HFFc6 (cell line): ENCODE results near the gene ABCC9. TPM values are rescaled to one million over a fixed set of nuclear protein-coding genes. Genes with fewer than 3 reads are reported as not detected.

Experiments used
- DNase-seq: peaks from one replicate; pipeline ENCODE4 v3.0.0-alpha.2; 2018
- H3K27ac Mint-ChIP-seq: 2 replicates; pipeline ENCODE4 v1.8.0; 2020; ENCODE audit warnings: mild to moderate bottlenecking, mixed read lengths
- H3K27me3 Mint-ChIP-seq: 2 replicates; pipeline ENCODE4 v1.8.0; 2021; ENCODE audit warnings: mild to moderate bottlenecking, moderate library complexity, mixed read lengths; ENCODE audit not compliant: insufficient read depth
- H3K36me3 Mint-ChIP-seq: 2 replicates; pipeline ENCODE4 v1.8.0; 2021; ENCODE audit warnings: low read depth, mixed read lengths
- H3K4me1 Mint-ChIP-seq: 2 replicates; pipeline ENCODE4 v1.8.0; 2020; ENCODE audit warnings: low read depth, mixed read lengths
- H3K4me3 Mint-ChIP-seq: 2 replicates; pipeline ENCODE4 v1.8.0; 2020; ENCODE audit warnings: mild to moderate bottlenecking, moderate library complexity, mixed read lengths
- H3K9me3 Mint-ChIP-seq: 2 replicates; pipeline ENCODE4 v1.8.0; 2020; ENCODE audit warnings: mild to moderate bottlenecking, mixed read lengths
- total RNA-seq, 6 experiments: library from RNA; stranded (reverse); fragmentation: NEBNext Ultra II Directional; extraction: Animal tissue kit (Norgen Biotek cat#: 25700); gene quantifications; 2 replicates in 1 of 6; 3 replicates in 5 of 6; pipeline ENCODE4 v1.2.3, GENCODE V29; 2021
- TF ChIP-seq, protein P1 (sequence below): fragments of 200-600 bp; sonication (generic); IDR thresholded peaks from 2 replicates; pipeline ENCODE4 v1.5.0; 2021; ENCODE audit warnings: antibody characterized with exemption, mild to moderate bottlenecking

The ABCC9 gene
- total RNA-seq, 6 experiments from 2014 or later = 0.81 to 9.7 (median 8.2) TPM

DNA sequence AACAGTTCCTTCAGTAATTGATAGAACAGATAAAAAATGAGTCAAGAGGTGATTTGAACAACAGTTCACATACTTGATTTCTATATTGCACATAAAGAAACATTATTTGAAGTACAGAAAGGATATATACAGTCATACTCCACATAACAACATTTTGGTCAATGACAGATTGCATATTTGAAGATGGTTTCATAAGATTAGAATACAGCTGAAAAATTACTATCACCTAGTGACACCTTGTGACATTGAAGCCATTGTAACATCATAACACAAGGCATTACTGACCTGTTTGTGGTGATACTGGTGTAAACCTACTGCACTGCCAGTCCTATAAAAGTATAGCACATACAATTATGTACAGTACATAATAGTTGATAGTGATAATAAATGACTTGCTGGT lies 43.1 kb upstream of the ABCC9 start:
- H3K4me3 Mint-ChIP-seq = no peak overlapping the region
- no peaks in the 10 kb centered on the region for H3K9me3 Mint-ChIP-seq
- TF ChIP-seq, protein P1, sequence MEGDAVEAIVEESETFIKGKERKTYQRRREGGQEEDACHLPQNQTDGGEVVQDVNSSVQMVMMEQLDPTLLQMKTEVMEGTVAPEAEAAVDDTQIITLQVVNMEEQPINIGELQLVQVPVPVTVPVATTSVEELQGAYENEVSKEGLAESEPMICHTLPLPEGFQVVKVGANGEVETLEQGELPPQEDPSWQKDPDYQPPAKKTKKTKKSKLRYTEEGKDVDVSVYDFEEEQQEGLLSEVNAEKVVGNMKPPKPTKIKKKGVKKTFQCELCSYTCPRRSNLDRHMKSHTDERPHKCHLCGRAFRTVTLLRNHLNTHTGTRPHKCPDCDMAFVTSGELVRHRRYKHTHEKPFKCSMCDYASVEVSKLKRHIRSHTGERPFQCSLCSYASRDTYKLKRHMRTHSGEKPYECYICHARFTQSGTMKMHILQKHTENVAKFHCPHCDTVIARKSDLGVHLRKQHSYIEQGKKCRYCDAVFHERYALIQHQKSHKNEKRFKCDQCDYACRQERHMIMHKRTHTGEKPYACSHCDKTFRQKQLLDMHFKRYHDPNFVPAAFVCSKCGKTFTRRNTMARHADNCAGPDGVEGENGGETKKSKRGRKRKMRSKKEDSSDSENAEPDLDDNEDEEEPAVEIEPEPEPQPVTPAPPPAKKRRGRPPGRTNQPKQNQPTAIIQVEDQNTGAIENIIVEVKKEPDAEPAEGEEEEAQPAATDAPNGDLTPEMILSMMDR = no peak
- DNase-seq = no peak
- H3K4me1 Mint-ChIP-seq = no peaks in the 10 kb centered on the region
- H3K36me3 Mint-ChIP-seq = no peaks in the 10 kb centered on the region
- peaks cover 7% of the 10 kb centered on the region for H3K27me3 Mint-ChIP-seq
- H3K27ac Mint-ChIP-seq = no peak overlapping the region

DNA sequence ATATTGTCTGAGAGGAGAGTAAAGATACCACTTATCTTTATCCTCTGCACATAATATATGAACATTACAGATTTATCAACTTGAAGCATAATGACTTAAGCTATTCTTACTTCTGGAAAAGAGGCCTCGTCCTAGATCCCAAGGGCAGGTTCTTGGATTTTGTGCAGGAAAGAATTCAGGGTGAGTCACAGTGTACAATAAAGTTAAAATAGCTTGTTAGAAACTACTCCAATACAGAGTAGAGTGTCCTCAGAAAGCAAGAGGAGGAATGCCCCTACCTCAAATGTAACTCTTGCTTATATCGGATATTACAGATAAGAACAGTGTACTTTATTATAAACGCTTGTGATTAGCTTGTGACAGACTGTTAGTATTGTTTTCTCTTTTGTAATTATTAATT lies 41.9 kb upstream of the ABCC9 start:
- TF ChIP-seq, protein P1 = no peak
- Mint-ChIP-seq H3K4me1 (no peaks in the 10 kb centered on the region), H3K9me3 (no peaks in the 10 kb centered on the region), H3K36me3 (no peaks in the 10 kb centered on the region), H3K27me3 (peaks cover 10% of the 10 kb centered on the region), H3K27ac (no peak overlapping the region), H3K4me3 (no peak overlapping the region)
- no peak for DNase-seq

DNA sequence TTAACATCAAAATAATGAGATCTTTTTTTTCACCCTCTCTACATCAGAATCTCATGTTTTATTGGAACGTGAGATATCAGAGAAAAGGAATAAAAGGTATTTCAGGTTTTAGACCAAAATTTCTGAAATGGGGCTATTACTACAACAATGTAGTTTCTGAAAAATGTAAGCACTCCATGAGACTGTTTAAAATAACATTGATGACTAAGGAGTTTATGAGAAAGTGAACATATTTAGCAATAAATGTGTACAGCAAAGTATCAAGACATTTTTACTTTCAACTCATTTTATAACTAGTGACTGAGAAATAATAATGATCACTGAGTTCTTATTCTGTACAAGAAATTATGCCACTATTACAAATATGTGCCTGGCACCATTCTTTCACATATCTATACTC lies 39.3 kb upstream of the ABCC9 start:
- Mint-ChIP-seq H3K4me1 (no peaks in the 10 kb centered on the region), H3K27me3 (peaks cover 8% of the 10 kb centered on the region), H3K4me3 (no peak overlapping the region), H3K27ac (no peak overlapping the region), H3K36me3 (no peaks in the 10 kb centered on the region), H3K9me3 (no peaks in the 10 kb centered on the region)
- TF ChIP-seq, protein P1 = no peak
- no peak for DNase-seq

DNA sequence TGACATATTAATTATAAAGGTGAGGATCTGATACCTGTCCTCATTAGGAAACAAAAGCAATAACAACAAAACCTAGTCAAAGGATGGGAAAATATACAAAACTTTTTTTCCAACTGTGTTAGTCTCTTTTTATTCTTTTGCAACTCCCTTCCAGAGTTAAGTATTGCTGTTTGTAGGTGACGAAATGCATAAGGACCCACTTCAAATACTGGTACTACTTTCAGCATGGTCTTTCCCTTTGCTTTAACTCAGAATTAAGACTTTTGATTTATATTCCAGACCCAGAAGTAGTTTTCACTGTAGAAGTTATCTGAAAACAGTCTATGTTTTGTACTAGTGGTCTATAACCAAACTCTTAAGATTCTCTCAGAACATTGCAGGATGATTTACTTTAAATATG lies 34.1 kb upstream of the ABCC9 start:
- TF ChIP-seq, protein P1 = no peak
- Mint-ChIP-seq H3K4me3 (no peak overlapping the region), H3K27me3 (peaks cover 5% of the 10 kb centered on the region; the same call in 1 of the 2 replicates), H3K9me3 (no peaks in the 10 kb centered on the region; the same call in 1 of the 2 replicates), H3K36me3 (no peaks in the 10 kb centered on the region), H3K27ac (no peak overlapping the region), H3K4me1 (peaks cover 6% of the 10 kb centered on the region; the same call in 1 of the 2 replicates)
- DNase-seq = no peak

DNA sequence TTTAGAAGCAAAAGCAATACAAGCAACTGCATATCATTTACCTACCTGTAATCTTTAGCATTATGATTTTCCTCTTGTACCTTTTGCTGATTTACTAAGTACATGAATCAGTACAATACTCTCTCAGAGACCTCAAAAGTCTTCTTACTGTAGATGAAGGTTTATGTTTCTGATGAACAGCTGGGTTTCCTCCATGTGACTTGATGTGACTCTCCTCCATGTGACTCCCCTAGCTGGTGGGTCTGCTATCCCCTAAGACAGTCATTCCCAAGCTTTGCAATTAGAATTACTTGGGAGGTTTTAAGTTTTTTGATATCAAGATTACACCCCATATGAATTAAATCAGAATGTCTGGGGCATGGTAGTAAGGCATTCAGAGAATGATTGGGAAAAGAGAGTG lies 32.0 kb upstream of the ABCC9 start:
- Mint-ChIP-seq H3K4me3 (no peak overlapping the region), H3K27ac (no peak overlapping the region), H3K27me3 (no peaks in the 10 kb centered on the region), H3K4me1 (peaks cover 6% of the 10 kb centered on the region; the same call in 1 of the 2 replicates), H3K9me3 (no peaks in the 10 kb centered on the region; the same call in 1 of the 2 replicates), H3K36me3 (no peaks in the 10 kb centered on the region)
- TF ChIP-seq, protein P1 = no peak
- DNase-seq = no peak

DNA sequence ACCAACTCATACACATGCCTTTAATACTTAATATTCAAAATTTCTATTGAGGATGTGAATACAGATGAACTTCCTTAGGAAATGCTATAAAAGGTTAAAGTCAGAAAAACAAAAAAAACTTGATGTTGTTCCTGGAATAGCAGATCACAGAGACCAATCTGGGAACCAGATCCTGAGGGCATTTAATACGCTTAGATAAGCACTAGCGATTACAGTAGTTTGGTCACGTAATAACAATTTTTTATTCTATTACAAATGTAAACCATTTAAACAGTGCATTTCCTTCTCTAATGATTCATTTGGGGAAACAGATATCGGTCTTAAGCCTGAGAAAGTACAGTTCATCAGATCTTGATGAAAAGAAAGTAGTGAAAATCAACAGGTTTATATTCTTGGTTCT lies 30.8 kb upstream of the ABCC9 start:
- Mint-ChIP-seq H3K4me1 (peaks cover 6% of the 10 kb centered on the region; the same call in 1 of the 2 replicates), H3K27ac (no peak overlapping the region), H3K27me3 (no peaks in the 10 kb centered on the region), H3K9me3 (no peaks in the 10 kb centered on the region; the same call in 1 of the 2 replicates), H3K4me3 (no peak overlapping the region), H3K36me3 (no peaks in the 10 kb centered on the region)
- TF ChIP-seq, protein P1 = no peak
- no peak for DNase-seq
